Mammary epithelial cell (primary cell): Measurements from ENCODE around the gene TJP1.

Source experiments
- EZH2 ChIP-seq: IDR thresholded peaks from 2 replicates; pipeline ENCODE4 v1.6.1; 2012; ENCODE audit warnings: low read length, inconsistent platforms, borderline replicate concordance
- TF ChIP-seq, protein P1 (sequence below), 2 donors: IDR thresholded peaks in 1 of 2; conservative IDR thresholded peaks in 1 of 2; 2 replicates each; pipeline ENCODE4 v1.5.1; 2011 to 2012; ENCODE audit warnings: inconsistent platforms in 2 of 2, low read length in 2 of 2, mild to moderate bottlenecking in 2 of 2, control low read depth in 1 of 2, low read depth in 1 of 2; ENCODE audit not compliant: insufficient read depth in 1 of 2; ENCODE audit errors: extremely low read depth in 1 of 2

DNA sequence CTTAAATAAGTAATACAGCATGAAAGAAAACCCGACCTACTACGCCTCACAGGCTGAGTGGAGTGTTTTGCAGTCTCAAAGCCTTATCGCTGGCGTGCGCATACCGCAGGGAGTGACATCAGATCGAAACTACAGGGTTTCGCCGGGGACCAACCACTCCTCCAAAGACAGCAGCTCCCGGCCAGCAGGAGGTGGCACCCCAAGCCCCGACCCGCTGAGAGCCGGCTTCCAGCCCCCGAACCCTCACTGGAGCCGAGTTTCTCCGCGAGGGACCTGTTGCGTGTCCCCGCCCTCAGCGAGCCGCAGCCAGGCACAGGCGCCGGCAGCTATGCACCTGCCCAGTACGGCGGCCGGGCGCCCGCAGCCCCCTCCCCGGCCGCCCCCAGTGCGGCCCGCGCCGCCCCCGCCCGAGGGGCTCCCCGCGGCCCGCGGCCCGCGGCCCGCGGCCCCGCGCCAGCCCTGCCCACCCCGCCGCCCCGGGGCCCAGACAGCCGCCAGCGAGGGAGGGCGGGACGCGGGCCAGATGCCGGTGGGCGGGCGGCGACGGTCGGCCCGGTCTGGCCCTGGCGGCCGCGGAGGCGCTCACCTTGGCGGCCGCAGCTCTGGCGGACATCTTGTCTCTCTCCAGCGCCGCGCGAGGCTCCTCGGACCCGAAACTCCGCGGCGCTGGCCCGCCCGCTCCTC lies 710 bp downstream of the TJP1 start:
- no peak for TF ChIP-seq EZH2
- TF ChIP-seq, protein P1, sequence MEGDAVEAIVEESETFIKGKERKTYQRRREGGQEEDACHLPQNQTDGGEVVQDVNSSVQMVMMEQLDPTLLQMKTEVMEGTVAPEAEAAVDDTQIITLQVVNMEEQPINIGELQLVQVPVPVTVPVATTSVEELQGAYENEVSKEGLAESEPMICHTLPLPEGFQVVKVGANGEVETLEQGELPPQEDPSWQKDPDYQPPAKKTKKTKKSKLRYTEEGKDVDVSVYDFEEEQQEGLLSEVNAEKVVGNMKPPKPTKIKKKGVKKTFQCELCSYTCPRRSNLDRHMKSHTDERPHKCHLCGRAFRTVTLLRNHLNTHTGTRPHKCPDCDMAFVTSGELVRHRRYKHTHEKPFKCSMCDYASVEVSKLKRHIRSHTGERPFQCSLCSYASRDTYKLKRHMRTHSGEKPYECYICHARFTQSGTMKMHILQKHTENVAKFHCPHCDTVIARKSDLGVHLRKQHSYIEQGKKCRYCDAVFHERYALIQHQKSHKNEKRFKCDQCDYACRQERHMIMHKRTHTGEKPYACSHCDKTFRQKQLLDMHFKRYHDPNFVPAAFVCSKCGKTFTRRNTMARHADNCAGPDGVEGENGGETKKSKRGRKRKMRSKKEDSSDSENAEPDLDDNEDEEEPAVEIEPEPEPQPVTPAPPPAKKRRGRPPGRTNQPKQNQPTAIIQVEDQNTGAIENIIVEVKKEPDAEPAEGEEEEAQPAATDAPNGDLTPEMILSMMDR (conservative IDR thresholded peaks at IDR 0.05 in 1 of 2, IDR thresholded peaks at IDR 0.05 in 1 of 2; ENCODE audit: extremely low read depth in 1 of 2, insufficient read depth in 1 of 2, low read depth in 1 of 2, low read length in 2 of 2): peak; percentile 15 to 48
